A172 (cell line): ENCODE results near the gene ABCC4. TPM values are rescaled to one million over a fixed set of nuclear protein-coding genes. Genes with fewer than 3 reads are reported as not detected.

ENCODE experiments used
- DNase-seq: peaks from one replicate; pipeline ENCODE4 v3.0.0-alpha.2; 2015; ENCODE audit warnings: low spot score
- total RNA-seq: library from RNA; depleted of rRNA; stranded (reverse); fragments of >200 nt; shearing (Covaris generic); gene quantifications from 2 replicates; pipeline ENCODE4 v1.2.3, GENCODE V29; 2014; rRNA removed

The ABCC4 gene, protein sequence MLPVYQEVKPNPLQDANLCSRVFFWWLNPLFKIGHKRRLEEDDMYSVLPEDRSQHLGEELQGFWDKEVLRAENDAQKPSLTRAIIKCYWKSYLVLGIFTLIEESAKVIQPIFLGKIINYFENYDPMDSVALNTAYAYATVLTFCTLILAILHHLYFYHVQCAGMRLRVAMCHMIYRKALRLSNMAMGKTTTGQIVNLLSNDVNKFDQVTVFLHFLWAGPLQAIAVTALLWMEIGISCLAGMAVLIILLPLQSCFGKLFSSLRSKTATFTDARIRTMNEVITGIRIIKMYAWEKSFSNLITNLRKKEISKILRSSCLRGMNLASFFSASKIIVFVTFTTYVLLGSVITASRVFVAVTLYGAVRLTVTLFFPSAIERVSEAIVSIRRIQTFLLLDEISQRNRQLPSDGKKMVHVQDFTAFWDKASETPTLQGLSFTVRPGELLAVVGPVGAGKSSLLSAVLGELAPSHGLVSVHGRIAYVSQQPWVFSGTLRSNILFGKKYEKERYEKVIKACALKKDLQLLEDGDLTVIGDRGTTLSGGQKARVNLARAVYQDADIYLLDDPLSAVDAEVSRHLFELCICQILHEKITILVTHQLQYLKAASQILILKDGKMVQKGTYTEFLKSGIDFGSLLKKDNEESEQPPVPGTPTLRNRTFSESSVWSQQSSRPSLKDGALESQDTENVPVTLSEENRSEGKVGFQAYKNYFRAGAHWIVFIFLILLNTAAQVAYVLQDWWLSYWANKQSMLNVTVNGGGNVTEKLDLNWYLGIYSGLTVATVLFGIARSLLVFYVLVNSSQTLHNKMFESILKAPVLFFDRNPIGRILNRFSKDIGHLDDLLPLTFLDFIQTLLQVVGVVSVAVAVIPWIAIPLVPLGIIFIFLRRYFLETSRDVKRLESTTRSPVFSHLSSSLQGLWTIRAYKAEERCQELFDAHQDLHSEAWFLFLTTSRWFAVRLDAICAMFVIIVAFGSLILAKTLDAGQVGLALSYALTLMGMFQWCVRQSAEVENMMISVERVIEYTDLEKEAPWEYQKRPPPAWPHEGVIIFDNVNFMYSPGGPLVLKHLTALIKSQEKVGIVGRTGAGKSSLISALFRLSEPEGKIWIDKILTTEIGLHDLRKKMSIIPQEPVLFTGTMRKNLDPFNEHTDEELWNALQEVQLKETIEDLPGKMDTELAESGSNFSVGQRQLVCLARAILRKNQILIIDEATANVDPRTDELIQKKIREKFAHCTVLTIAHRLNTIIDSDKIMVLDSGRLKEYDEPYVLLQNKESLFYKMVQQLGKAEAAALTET (N-terminal part only)
- 45.7 and 51.6 TPM in 2 replicates for total RNA-seq

DNA sequence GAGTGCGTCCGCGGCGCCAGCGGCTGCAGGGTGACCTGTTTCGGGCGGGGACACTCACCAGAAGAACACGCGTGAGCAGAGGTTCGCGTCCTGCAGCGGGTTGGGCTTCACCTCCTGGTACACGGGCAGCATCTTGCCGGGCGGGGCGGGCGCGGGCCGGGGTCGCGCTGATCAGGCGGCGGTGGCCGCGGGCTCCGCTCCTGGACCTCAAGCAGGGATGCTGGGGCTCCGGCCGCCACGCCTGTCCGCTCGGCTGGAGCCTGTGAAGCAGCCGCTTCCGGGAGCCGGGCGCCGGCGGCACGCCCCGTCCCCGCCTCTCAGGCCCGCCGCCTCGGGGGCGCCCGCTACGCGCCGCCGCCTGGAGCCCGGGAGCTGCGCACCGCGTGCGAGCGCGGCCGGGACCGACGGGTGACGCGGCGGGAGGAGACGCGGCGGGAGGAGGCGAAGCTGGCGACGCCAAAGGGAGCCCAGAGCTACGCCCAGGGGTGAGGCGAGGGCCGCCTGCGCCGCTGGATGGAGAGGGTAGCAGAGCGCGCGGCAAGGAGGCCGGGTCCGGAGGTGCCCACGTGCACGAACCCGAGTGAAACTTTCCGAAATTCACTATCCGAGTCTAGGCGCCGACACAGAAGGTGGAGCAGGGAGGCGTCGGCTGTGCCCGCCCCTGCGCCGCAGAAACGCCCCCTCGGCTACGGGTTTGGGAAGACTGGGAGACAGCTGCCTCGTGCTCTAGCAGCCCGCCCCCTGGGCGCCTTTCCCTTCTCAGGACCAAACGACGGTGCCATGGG, at the start of gene ABCC4:
ABCC4 (minus strand) TSS at position 269 of the 785 bp plus-strand sequence; CDS start at position 132, 137 bp downstream.
- peak; percentile 76 for DNase-seq

DNA sequence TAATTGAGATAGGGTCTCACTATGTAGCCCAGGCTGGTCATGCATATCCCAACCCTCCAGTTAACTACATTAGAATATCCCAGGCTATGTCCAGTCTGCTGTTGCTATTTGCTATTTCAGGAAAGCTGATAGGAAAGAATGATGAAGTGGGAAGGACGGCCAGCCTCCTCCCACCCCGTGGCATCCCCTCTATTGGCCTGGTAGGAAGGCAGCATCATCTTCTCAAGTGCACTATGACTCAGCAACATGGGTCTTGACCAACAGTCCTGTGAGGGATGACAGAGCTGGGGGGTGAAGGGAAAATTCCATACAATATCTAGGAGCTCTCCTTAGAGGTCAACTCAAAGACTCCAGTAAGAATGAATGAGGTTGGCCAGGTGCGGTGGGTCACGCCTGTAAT, 48.0 kb upstream of the ABCC4 start:
- DNase-seq, result peak; percentile 70

DNA sequence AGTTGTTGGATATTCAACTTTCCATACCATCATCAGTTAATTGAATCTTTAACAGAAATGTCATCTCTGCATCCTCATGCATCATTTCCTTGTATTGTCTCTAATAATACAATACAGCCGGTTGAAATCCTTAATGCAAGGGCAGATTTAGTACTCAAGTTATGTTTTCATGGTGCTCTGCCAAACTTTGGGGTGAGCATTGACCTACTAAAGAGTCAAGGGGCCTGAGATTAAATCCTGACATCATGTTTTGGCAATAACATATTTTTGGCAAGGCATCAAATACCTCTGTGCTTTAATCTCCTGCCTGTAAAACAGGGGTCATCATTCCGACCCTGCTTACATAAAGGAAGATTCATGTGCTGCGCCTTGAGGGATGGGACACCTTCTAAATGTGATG, 42.7 kb upstream of the ABCC4 start:
- no peak for DNase-seq

DNA sequence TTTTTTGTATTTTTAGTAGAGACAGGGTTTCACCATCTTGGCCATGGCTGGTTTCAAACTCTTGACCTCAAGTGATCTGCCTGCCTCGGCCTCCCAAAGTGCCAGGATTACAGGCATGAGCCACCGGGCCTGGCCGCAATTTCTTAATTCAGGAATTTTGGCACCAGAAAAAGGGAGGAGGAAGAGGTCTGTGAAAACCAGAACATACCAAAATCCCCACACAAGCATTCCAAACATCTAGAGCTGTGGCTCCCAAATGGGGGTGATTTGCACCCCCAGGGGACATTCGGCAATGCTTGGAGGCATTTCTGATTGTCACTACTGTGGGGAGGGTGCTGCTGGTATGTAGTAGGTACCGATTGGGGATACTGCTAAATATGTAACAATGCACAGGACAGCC, 40.2 kb upstream of the ABCC4 start:
- DNase-seq, result no peak

DNA sequence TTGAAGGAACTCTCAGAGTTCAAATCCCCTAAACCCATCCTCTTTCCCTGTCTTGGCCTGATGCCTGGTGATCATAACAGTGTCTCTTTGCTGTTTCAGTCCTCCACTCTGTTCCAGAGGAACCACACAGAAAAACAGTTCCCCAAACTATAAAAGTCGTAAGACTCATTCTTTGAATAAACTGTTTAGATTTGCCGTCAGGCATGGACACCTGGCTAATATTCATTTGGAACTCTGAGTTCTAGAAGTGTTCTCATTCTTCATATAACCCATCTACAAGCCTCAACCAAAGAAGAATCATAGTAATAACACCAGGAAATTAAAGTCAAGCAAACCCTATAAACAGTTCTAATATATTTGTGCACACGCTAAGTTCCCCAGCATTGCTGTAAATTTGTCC, 37.7 kb upstream of the ABCC4 start:
- DNase-seq, result no peak

DNA sequence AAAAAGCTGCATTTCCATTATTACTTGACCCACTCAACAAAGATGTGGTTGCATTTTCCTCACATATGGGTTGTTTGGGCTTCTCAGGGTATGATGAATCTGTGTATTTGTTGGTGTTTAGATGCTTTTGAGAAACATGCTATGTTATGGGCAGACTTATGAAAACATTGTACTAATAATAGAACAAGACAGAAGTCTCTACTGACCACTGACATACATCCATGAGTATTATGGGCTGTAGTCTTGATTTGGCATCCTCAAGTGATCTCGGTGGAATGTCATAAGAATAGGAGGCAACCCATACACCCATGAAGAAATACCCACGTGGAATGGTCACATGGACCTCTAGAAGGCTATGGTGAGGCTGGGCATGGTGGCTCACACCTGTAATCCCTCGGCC, 36.3 kb upstream of the ABCC4 start:
- no peak for DNase-seq

DNA sequence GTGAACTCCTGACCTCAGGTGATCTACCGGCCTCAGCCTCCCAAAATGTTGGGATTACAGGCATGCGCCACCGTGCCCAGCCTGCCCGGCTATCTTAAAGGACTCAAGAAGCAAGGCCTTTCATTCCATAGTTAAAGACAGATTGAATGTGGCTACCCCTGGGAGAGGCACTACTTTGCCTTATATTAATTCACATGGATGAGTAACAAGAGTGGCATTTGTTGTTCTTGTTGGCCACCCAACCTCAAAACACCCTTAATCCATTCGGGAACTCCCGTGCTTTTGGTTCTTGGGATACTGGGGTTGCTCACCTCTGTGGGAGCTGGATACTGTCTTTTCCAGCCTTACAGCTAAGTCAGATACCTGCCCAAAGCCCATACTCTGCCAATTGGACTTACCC, 34.4 kb upstream of the ABCC4 start:
- DNase-seq, result peak; percentile 67

DNA sequence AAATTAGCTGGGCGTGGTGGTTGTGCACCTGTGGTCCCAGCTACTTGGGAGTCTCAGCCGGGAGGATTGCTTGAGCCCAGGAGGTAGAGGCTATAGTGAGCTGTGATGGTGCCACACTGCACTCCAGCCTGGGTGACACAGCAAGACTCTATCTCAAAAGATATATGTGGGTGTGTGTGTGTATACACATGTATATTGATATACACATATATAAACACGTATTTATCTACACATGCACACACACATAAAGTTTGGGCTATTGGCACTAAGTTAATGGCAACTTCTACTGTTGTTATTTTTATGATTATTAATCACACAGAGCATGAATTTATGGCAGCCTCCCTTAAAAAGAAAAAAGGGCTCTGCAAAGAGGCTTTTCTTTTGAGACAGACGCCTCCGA, 27.1 kb upstream of the ABCC4 start:
- DNase-seq, result no peak

DNA sequence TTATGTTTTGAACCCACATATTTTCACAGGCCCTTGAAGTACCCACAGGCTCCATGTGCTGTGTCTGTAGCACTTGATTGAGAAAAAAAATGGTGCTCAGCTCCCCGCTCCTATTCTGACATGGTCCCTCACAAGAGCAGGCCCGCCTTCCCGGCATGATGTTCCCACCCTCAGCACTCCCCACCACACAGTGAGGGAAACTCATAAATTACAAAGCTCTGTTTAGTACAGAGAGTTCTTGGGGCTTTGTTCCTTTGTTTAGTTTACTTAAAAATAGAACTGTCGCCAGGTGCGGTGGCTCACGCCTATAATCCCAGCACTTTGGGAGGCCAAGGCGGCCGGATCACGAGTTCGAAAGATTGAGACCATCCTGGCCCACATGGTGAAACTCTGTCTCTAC, 25.9 kb upstream of the ABCC4 start:
- no peak for DNase-seq

DNA sequence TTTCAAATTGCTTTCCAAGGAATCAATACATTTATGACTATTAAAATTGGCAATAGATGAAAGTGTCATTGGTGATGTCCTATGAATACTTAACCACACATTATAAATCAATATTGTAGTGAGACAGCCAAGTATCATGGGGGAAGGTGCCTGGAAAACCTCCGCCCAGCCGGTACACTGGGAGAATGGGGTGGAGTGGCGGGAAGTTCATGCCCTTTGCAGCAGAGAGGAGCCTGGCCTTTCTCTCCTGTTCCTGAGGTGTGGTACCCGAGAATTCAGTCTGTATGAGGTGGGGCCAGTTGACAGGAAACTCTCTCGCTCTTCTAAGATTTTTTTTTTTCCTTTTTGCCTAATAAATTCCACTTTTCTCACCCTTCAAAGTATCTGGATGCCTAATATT, 25.4 kb upstream of the ABCC4 start:
- no peak for DNase-seq

DNA sequence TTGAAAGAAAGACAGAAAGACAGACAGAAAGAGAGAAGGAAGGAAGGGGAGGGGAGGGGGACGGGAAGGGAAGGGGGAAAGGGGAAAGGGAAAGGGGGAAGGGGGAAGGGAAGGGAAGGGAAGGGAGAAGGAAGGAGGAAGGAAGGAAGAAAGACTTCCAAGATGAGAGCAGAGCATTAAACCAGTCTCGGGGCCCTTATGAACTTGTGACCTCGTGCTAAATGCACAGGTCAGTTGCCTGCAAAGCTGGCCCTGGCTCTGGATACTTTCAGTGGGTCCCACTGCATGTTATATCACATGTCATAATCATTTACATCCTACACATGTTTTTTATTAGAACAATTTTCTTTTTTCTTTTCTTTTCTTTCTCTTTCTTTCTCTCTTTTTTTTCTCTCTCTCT, 24.2 kb upstream of the ABCC4 start:
- DNase-seq, result no peak

DNA sequence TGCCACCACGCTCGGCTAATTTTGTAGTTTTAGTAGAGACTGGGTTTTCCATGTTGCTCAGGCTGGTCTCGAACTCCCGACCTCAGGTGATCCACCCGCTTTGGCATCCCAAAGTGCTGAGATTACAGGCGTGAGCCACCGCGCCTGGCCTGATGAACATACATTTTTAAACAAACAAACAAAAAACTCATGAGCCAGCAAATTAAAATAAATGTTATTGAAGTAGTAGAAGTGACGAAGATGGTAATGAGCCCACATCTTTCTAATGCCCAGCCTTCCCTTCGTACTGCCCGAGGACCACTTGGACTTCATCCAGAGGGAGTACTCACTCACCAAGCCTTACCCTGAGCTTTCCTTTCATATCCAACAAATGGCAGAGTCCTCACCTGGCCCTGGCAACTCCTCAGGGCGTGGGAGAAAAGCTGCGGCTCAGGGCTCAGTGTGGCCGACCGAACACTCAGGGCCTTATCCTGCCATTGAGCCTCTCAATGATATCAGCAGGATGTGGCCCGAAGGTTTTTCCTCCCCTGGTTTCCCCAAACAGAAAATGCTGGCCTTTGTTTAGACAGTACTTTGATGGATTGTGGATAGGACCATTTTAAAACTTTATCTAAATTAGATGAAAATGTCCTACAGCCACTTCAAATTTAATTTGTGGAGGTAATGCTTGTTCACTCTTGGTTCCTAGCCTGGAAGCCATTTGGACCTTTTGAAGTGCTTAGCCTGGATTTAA, 22.8 kb upstream of the ABCC4 start:
- DNase-seq, result no peak

DNA sequence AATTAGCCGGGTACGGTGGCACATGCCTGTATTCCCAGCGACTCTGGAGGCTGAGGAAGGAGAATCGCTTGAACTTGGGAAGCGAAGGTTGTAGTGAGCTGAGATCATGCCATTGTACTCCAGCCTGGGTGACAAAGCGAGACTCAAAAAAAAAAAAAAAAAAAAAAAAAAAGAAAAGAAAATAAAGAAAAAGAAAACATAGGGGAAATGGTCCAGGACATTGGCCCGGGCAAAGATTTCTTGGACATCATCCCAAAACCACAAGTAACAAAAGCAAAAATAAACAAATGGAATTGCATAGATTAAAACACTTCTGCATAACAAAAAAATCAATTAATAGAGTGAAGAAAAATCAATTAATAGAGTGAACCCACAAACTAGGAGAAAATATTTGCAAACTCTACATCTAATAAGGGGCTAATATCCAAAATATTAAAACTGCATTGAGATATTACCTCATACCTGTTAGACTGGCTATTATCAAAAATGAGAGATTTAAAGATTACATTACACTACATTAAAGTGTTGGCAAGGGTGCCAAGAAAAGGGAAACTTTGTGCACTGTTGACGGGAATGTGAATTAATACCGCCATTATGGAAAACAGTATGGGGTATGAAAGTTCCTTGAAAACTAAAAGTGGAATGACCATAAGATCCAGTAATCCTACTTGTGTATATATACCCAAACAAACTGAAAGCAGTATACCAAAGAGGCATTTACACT, 18.5 kb upstream of the ABCC4 start:
- no peak for DNase-seq

DNA sequence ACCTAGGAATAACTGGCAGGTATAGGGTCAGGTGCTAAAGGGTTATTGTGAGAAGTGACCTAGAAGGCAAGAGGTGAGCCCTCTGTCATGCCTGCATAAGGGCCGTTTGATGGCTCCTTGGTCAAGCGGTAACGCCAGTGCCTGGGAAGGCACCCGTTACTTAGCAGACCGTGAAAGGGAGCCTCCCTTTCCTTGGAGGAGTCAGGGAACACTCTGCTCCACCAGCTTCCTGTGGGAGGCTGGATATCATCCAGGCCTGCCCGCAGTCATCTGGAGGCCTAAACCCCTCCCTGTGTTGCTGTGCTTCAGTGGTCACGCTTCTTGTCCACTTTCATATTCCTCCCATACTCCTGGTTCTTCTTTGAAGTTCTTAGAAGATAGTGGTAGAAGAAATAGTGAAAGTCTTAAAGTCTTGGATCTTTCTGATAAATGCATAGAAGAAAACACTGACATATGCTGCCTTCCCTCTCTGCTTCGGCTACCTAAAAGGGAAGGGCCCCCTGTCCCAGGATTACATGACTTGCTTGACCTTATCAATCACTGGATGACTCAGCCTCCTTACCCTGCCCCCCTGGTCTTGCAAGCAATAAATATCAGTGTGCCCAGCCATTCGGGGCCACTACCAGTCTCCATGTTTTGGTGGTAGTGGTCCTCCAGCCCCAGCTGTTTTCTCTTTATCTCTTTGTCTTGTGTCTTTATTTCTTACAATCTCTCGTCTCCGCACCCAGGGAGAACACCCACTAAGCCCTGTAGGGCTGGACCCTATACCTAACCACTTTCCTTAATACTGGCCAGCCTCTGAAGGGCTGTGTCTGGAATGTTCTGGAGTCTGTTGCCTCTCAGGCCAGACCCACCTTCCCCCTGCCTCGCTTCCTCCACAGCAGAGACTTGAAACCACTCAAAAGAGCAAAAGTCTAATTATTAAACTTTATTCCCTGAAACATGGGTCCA, 16.1 kb upstream of the ABCC4 start:
- no peak for DNase-seq

DNA sequence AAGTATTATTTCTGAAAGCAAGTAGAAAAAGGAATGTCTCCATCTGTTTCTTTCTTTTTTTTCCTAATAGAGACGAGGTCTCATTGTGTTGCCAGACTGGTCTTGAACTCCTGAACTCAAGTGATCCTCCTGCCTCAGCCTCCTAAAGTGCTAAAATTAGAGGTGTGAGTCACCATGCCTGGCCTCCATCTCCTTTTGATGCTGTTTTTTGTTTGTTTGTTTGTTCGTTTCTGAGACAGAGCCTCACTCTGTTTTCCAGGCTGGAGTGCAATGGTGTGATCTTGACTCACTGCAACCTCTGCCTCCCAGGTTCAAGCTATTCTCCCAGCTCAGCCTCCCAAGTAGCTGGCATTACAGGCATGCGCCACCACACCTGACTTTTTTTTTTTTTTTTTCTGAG, 14.5 kb upstream of the ABCC4 start:
- no peak for DNase-seq

DNA sequence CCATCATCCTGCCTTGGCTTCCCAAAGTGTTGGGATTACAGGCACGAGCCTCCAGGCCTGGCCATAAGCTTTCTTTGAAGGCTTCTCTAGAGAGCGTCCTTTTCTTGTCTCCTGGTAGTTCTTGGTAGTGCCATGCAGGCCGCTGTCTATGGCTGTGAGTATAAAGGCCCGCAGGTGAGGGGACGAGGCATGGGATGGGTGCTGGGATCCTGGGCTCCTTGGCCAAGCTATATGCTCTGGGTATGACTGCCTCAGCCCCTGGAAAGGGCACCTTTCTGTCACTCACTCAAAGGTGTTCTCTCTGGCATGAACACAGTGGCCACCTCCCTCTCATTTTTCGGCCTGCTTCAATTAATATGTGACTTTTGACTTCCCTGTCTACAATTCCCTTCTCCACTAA, 6.3 kb upstream of the ABCC4 start:
- DNase-seq, result no peak

DNA sequence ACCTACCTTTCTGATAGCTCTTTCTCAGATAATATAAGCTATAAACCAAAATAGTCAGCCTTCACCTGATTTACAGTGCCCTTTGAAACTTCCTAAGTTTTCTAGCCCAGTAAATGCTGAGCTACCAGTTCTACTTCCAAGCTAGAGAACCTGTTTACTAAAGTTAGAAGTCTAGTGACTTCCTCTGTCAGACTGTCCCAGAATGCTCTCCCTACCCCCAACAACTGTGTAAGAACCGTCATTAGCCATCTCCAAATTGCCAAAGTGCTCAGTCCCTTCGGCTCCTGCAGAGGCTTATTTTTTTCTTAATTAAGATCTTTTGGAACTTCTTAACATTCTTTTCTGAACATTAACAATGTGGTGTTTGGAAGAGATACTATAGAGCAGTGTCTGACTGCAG, 3.2 kb upstream of the ABCC4 start:
- DNase-seq, result no peak

DNA sequence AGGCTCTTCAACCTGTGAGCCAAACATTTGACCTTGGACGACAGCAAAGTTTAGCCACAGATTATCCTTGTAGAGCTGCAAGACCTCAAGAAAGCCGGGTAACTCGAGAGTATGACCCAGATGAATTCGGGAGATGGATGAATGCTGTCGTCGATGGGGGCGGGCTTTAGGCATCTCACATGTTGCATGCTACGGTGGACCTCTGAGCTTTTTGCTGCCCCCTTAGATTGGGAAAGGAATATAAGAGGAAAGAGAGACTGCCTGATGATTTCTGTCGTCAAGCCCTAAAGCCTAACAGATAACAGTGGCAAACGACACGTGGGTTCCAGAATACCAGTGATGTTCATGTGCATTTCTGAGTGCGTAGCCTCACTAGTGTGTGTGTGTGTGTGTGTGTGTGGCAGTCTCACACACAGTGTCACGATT, 730 bp upstream of the ABCC4 start:
- no peak for DNase-seq
